Measurements from ENCODE around the gene DSG2.

DNA sequence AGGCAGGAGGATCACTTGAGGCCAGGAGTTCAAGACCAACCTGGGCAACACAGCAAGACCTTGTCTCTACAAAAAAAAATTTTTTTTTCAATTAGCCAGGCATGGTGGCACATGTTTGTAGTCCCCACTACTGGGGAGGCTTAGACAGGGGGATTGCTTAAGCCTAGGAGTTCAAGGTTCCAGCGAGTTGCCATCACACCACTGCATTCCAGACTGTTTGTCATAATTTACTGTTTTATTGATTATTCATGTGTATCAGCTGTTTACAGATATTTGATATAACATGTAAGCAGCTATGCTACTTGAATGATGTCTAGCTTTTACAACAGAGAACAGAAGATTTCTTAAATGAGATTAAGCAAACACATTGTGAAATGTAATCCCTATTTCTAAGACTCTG, 35.3 kb downstream of the DSG2 start:
- TF ChIP-seq CTCF (IDR thresholded peaks at IDR 0.05; ENCODE audit: insufficient read depth, low read length, poor library complexity, severe bottlenecking): no peak
- TF ChIP-seq EZH2phosphoT487 (conservative IDR thresholded peaks at IDR 0.05; ENCODE audit: low read length): no peak
